ENCODE measurements around the gene PRSS33.

PRSS33 gene

DNA sequence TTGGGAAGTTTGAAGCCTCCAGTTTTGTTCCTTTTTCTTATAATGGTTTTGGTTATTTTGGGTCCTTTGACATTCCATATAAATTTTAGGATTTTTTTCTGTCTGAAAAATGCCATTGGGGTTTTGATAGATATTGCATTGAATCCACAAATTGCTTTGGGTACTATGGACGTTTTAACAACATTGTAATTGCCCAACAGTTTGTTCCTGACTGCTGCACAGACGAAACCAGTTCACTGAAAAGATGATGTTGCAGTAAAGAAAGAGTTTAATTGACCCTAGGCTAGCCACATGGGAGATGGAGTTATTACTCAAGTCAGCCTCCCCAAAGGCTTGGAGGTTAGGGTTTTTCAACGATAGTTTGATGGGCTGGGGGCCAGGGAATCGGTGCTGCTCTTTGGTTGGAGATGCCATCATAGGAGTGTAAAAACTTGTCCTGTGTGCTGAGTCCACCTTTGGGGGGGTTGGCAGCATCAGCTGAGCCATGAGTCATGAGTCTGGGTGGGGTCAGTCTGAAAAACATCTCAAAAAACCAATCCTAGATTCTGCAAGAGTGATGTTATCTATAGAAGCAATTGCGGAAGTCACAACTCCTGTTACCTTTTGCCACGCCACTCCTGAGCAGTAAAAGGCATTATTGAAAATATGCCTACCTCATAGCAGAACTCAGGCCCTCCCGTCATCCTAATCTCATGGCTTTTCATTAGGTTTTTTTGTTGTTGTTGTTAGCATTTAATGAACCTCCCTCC, 8.2 kb upstream of the PRSS33 start:
- DNase-seq: no peak

- no peak for DNase-seq
Measured at GRCh38 chr16:2792940-2793339, 5.6 kb upstream of the PRSS33 start.

DNA sequence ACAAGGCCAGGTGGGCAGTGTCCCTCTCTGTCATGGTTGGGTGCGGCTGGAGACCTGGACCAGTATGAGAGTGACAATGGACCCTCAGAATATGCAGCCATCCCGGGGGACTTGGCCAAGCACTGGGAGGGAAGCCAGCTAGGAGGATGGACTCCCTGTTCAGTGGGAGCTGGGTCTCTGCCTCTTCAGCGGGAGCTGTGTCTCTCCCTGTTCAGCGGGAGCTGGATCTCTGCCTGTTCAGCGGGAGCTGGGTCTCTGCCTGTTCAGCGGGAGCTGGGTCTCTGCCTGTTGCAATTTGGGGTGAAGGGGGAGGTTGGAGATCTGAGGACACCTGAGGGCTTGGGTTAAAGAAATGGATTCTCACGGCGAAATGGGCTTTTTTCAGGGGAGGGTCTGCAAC, 3.8 kb upstream of the PRSS33 start:
- no peak for DNase-seq

GRCh38 chr16:2790631-2791030, 3.3 kb upstream of the PRSS33 start:
- no peak for DNase-seq

DNA sequence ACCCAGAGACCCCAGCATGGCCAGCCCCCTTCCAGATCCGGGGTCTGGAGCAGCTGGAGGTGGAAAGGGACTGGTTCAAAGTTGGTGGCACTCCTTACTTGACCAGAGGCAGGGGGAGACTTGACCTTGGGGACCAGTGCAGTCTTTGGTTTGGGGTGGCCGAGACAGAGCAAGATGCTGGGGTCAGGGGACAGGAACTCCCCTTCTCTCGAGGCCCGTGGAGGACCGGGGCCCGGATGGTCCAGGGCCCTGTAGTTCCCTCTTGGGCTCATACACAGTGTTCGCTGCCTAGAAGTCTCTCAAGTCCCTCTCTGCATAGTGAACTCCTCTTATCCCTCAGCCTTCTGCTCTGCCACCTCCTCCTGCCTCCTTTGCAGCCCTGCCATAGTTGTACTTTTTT, 601 bp upstream of the PRSS33 start:
- DNase-seq: no peak

DNA sequence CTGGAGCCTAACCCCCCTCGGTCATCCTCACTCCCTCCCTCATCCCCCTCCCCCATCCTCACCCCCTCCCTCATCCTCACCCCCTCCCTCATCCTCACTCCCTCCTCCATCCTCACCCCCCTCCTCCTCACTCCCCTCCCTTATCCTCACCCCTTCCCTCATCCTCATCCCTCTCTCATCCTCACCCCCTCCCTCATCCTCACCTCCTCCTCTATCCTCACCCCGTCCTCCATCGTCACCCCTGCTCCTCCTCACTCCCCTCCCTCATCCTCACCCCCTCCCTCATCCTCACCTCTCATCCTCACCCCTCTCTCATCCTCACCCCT, 571 bp downstream of the PRSS33 start:
- no peak for DNase-seq

GRCh38 chr16:2786061-2786825, 1.1 kb downstream of the PRSS33 start:
- no peak for DNase-seq

DNA sequence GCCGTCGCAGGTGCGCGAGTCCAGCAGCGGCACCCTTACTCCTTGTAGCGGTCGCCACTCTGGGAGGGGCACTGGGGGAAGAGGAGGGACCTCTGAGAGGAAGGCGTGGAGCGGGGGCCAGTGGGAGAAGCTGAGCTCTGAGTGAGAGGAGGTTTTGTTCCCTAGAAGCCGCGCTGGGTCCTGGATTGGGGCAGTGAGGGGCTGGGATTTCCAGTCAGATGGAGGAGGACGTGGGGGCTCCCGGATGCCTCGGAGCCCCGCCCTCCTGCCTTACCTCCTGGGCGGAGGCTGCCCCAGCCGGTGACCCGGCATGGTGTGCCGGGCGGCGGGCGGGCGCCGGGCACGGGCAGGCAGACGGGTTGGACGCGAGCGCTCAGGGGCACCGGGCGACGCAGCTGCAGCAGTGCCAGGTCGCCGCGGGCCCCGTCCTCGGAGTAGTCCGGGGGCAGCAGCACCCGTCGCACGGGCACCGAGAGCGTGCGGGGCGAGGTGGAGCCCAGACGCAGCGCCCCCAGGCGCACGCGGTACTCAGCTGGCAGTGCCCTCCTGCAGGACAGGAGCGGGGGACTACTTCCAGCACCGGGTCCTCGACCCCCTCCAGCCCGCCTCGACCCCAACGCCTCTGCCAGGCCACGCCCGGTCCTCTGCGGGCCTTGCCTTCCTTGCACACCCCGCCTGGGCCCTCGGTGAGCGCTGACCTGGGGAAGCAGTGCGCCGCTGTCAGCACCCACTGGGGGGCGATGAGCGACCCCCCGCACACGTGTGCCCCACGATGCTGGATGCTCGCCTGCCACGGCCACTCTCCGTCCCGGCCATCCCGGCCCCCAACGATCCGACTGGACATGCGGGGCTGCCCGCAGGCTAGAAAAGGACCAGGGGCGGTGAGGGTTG, 2.0 kb downstream of the PRSS33 start:
- no peak for DNase-seq

- DNase-seq: no peak
Measured at GRCh38 chr16:2784358-2785100, 2.8 kb downstream of the PRSS33 start.

GRCh38 chr16:2783581-2784357, 3.6 kb downstream of the PRSS33 start:
- DNase-seq: no peak

- DNase-seq: no peak
Measured at GRCh38 chr16:2782583-2783351, 4.6 kb downstream of the PRSS33 start.

GRCh38 chr16:2779978-2780898, 7.1 kb downstream of the PRSS33 start:
- no peak for DNase-seq

GRCh38 chr16:2779151-2779920, 8.0 kb downstream of the PRSS33 start:
- no peak for DNase-seq

GRCh38 chr16:2778630-2778958, 8.8 kb downstream of the PRSS33 start:
- DNase-seq: no peak

GRCh38 chr16:2777903-2778629, 9.3 kb downstream of the PRSS33 start:
- DNase-seq: peak; percentile 15

- DNase-seq: peak; percentile 75
Measured at GRCh38 chr16:2777231-2777902, 10.0 kb downstream of the PRSS33 start, which contains the start of gene ELOB. TSS of gene ELOB (minus strand) at chr16:2777280. CDS start at chr16:2777239, 41 bp downstream.

DNA sequence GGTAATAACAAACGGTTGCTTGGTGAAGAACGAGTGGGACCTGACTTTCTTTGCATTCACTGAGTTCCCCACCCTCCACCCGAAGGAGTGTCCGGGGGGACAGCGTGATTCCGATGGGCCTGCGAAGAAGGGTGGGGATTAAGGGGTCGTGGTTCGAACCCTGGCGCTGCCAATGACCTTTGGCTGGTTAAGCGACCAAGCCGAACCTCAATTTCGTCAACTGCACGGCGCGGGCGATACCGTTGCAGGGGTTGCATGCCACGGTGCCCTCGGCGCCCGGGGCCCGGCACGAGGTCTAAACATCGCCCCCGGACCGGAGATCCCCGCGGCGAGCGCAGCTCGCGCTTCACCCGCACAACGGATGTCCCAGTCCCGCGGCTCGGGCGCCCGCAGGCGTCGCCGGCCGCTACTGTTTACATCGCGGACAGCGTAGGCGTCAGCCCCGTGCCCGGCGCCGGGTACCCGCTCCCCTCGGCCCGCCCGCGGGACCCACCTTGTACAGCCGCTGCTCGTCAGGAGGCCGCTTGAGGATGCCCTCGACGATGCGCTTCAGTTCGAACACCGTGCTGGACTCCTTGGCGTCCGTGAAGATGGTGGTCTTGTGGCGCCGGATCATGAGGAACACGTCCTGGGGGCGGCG, 10.7 kb downstream of the PRSS33 start:
- DNase-seq: no peak
